ENCODE results near the gene FIGNL2.

GRCh38 chr12:51864833-51865670 lies 16.5 kb upstream of the FIGNL2 start:
- TF ChIP-seq POLR2A (IDR thresholded peaks at IDR 0.05), result no peak
- TF ChIP-seq, protein P1, sequence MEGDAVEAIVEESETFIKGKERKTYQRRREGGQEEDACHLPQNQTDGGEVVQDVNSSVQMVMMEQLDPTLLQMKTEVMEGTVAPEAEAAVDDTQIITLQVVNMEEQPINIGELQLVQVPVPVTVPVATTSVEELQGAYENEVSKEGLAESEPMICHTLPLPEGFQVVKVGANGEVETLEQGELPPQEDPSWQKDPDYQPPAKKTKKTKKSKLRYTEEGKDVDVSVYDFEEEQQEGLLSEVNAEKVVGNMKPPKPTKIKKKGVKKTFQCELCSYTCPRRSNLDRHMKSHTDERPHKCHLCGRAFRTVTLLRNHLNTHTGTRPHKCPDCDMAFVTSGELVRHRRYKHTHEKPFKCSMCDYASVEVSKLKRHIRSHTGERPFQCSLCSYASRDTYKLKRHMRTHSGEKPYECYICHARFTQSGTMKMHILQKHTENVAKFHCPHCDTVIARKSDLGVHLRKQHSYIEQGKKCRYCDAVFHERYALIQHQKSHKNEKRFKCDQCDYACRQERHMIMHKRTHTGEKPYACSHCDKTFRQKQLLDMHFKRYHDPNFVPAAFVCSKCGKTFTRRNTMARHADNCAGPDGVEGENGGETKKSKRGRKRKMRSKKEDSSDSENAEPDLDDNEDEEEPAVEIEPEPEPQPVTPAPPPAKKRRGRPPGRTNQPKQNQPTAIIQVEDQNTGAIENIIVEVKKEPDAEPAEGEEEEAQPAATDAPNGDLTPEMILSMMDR (IDR thresholded peaks at IDR 0.05), result no peak

Measured in vagina (tissue), 2 donors.